Measurements from ENCODE around the gene GFER. TPM values are rescaled to one million over a fixed set of nuclear protein-coding genes. Genes with fewer than 3 reads are reported as not detected.

GFER gene
- total and polyA plus RNA-seq, 2 experiments from 2014 or later, result 16.4 to 31.0 TPM

DNA sequence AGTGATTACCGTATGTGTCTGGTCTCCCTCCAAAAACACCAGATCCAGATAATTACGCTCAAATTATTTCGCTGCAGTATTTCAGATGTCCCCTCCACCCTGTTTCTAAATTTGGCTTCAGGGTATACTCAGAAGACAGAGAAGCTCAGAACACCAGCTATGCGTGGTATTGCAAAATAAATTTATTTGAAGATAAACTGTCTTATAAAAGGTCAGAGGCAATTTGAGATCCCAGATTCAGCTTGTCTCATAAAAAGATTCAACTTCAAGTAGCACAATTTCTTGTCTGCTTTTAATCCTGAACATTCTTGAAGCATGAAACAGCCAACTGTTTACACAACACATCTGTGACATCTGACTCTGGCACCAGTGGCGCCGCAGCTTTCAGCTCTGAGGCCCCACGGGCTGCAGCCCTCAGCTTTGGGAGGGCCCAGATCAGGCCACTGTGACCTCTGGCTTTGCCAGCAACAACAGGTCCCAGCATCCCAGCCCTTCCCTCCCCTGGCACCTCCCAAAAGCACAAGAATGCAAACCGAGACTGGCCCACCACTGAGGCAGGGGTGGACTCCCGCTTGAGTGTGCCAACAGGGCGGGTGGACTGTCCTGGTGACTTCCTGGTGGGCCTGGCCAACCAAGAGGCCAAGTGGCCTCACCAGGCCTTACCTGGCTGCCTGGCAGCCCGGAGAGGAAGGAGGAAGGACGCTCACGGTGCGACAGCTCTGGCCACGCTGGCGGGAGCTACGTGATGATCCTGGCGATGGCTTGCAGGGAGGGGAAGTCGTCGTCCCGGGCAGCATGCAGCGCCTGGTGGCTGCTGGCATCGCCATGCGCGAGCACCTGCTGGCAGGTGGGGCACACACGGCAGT lies 13.7 kb downstream of the GFER start:
- no peaks in the 10 kb centered on the region for H3K9me2 ChIP-seq (ENCODE audit: insufficient read depth)
- peak overlapping the region; percentile 44 for H3K9ac ChIP-seq
- H3K9me3 ChIP-seq (ENCODE audit: low read depth), result no peaks in the 10 kb centered on the region
- in situ Hi-C loops (cut with MboI), result no loop called here
- no peak overlapping the region for H2AFZ ChIP-seq
- DNase-seq, result peak; percentile 82
- H3K27me3 ChIP-seq (replicated peaks; ENCODE audit: insufficient read depth), result no peaks in the 10 kb centered on the region
- H3K27ac ChIP-seq, result peak overlapping the region; percentile 67
- H3K4me2 ChIP-seq (ENCODE audit: unreplicated experiment), result peak overlapping the region; percentile 20
- TF ChIP-seq EZH2 (IDR thresholded peaks at IDR 0.05; ENCODE audit: insufficient read depth, poor library complexity, severe bottlenecking) (no peak), EZH2phosphoT487 (IDR thresholded peaks at IDR 0.05; ENCODE audit: insufficient read depth, low read depth) (no peak)
- peaks cover 27% of the 10 kb centered on the region for H3K79me2 ChIP-seq (ENCODE audit: insufficient read depth)
- H3F3A ChIP-seq (ENCODE audit: insufficient read depth), result peaks cover 46% of the 10 kb centered on the region
- peaks cover 20% of the 10 kb centered on the region for H3K36me3 ChIP-seq (ENCODE audit: low read depth)
- H3K4me3 ChIP-seq, result no peak overlapping the region
- no peaks in the 10 kb centered on the region; the same call in 1 of the 2 replicates for H4K20me1 ChIP-seq (ENCODE audit: insufficient read depth)
- WGBS, 2 experiments (ENCODE audit: low coverage in 1 of 2, low lambda C conversion rate in 2 of 2, missing lambda C conversion rate in 2 of 2), result 20 to 22% methylated on average over 24 to 26 of the region's 26 CpGs
- peaks cover 24% of the 10 kb centered on the region for H3K4me1 ChIP-seq (ENCODE audit: insufficient read depth)

DNA sequence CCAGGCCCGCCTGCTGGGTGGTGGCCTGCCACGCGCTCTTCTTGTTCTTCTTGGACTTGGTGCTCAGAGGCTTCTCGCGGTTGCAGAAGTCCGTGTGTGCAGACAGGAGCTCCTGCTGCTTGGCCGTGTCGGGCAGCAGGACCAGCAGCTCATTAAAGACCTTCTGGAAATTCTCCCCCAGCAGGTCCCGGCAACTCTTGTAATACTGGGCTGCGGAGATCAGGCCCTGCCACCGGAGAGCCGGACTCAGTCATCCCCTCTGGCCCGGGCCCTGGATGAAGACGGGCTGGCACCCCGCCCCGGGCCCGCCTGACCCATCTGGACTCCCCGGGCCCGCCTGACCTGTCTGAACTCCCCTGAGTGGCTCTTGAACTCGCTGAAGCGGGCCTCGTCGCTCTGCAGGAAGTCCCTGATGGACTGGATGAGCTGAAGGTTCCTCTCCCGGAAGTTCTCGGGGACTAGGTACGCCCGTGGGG lies 14.4 kb downstream of the GFER start:
- no peak for TF ChIP-seq EZH2phosphoT487 (IDR thresholded peaks at IDR 0.05; ENCODE audit: insufficient read depth, low read depth)
- no peak for TF ChIP-seq EZH2 (IDR thresholded peaks at IDR 0.05; ENCODE audit: insufficient read depth, poor library complexity, severe bottlenecking)
- in situ Hi-C loops (cut with MboI), result no loop called here

DNA sequence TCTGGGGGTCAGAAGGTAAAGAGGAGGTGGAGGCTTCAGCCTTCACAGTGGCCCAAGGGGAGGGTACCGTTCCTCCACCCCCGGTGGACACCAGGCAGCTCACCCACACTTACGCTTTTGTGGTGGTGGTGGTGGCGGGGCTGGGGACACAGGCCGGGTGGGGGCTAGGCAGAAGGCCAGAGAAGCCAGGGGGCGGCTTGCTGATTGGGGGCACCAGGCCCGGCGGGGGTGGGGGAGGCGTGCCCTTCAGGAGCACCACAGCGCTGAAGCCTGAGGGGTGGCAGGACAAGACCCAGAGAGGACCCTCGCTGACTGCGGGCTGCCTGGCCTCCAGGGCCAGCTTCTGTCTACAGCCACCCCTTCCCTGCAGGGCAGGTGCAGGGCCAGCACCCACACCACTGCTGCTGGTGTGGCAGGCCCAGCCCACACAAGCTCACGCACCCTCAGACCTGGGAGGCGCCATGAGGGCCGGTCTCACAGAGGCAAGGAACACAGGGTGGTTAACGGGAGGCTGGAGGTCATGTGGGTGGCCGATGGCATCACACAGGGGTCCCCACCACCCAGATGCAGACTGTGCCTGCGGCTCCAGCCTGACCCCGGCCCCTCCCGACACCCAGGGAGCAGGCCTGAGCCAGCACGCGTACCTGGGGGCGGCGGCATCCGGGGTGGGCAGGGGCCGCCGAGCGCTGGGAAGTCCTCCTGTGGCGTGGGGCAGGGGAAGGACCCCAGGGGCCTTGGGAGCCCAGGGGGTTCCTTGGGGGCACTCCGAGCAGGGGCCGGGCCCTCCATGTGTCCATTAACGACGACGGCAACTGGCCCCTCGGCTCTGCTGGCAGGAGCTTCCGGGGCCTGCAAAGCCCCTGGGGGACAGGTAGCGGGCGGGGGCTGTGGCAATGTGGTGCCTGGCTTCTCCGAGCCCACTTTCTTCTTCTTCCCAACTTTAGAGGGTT lies 15.1 kb downstream of the GFER start:
- Histone ChIP-seq H3K4me2 (ENCODE audit: unreplicated experiment) (no peak overlapping the region), H3K9me2 (ENCODE audit: insufficient read depth) (no peaks in the 10 kb centered on the region), H3K9me3 (ENCODE audit: low read depth) (no peaks in the 10 kb centered on the region), H3K4me3 (no peak overlapping the region), H4K20me1 (ENCODE audit: insufficient read depth) (no peaks in the 10 kb centered on the region; the same call in 1 of the 2 replicates), H3F3A (ENCODE audit: insufficient read depth) (peaks cover 37% of the 10 kb centered on the region), H3K79me2 (ENCODE audit: insufficient read depth) (peaks cover 41% of the 10 kb centered on the region), H3K4me1 (ENCODE audit: insufficient read depth) (peaks cover 27% of the 10 kb centered on the region), H3K27ac (no peak overlapping the region), H3K36me3 (ENCODE audit: low read depth) (peaks cover 20% of the 10 kb centered on the region), H3K27me3 (replicated peaks; ENCODE audit: insufficient read depth) (no peaks in the 10 kb centered on the region), H2AFZ (no peak overlapping the region), H3K9ac (no peak overlapping the region)
- WGBS, 2 experiments (ENCODE audit: low coverage in 1 of 2, low lambda C conversion rate in 2 of 2, missing lambda C conversion rate in 2 of 2), result 97 to 100% methylated on average over 11 to 39 of the region's 39 CpGs
- in situ Hi-C loops (cut with MboI), result no loop called here
- TF ChIP-seq EZH2 (IDR thresholded peaks at IDR 0.05; ENCODE audit: insufficient read depth, poor library complexity, severe bottlenecking) (no peak), EZH2phosphoT487 (IDR thresholded peaks at IDR 0.05; ENCODE audit: insufficient read depth, low read depth) (no peak)
- DNase-seq, result no peak

More for the DNA sequence above, 14.4 kb downstream of the GFER start:
- Histone ChIP-seq H3K27ac (peak overlapping the region; percentile 67), H3K9me3 (ENCODE audit: low read depth) (no peaks in the 10 kb centered on the region), H3K27me3 (replicated peaks; ENCODE audit: insufficient read depth) (no peaks in the 10 kb centered on the region), H3K9ac (peak overlapping the region; percentile 44), H3K36me3 (ENCODE audit: low read depth) (peaks cover 20% of the 10 kb centered on the region), H3K4me2 (ENCODE audit: unreplicated experiment) (no peak overlapping the region), H2AFZ (no peak overlapping the region), H4K20me1 (ENCODE audit: insufficient read depth) (no peaks in the 10 kb centered on the region; the same call in 1 of the 2 replicates), H3F3A (ENCODE audit: insufficient read depth) (peaks cover 43% of the 10 kb centered on the region), H3K9me2 (ENCODE audit: insufficient read depth) (no peaks in the 10 kb centered on the region), H3K4me1 (ENCODE audit: insufficient read depth) (peaks cover 24% of the 10 kb centered on the region), H3K4me3 (no peak overlapping the region), H3K79me2 (ENCODE audit: insufficient read depth) (peaks cover 34% of the 10 kb centered on the region)
- no peak for DNase-seq
- 79 to 86% methylated on average over 24 to 27 of the region's 27 CpGs for WGBS, 2 experiments (ENCODE audit: low coverage in 1 of 2, low lambda C conversion rate in 2 of 2, missing lambda C conversion rate in 2 of 2)
